Keratinocyte (primary cell): ENCODE data around the gene PVRIG. TPM values are rescaled to one million over a fixed set of nuclear protein-coding genes. Genes with fewer than 3 reads are reported as not detected.
"Not testable (repeated sequence)": the region's sequence is repeated elsewhere in the genome, so short reads cannot be mapped to it uniquely, and the experiment has no call there.

ENCODE experiments used
- DNase-seq: peaks from one replicate; pipeline ENCODE4 v3.0.0-alpha.2; 2011; ENCODE audit warnings: low read depth, missing footprints, low spot score
- FAIRE-seq: peaks from 2 replicates; lab custom pipeline; 2011; peaks lifted over from hg19 to GRCh38; lab: Jason Lieb, UNC
- H2AFZ ChIP-seq: 2 replicates; pipeline ENCODE4 v1.6.0; 2012; ENCODE audit warnings: low read length, control low read depth, inconsistent platforms; ENCODE audit not compliant: control insufficient read depth
- H3K27ac ChIP-seq: 2 replicates; pipeline ENCODE4 v1.5.1; 2011; ENCODE audit warnings: low read length; ENCODE audit not compliant: control insufficient read depth, insufficient read depth
- H3K27me3 ChIP-seq: 3 replicates; pipeline ENCODE4 v1.6.0; 2011; ENCODE audit warnings: low read length; ENCODE audit not compliant: control insufficient read depth, insufficient read depth; ENCODE audit errors: extremely low read depth
- H3K36me3 ChIP-seq, 2 experiments: 2 replicates in 1 of 2; 3 replicates in 1 of 2; pipeline ENCODE4 v1.5.1; 2011; ENCODE audit warnings: low read length in 2 of 2, mild to moderate bottlenecking in 1 of 2; ENCODE audit not compliant: control insufficient read depth in 2 of 2, insufficient read depth in 2 of 2; ENCODE audit errors: extremely low read depth in 1 of 2
- H3K4me1 ChIP-seq: 3 replicates; pipeline ENCODE4 v1.5.1; 2011; ENCODE audit warnings: low read length; ENCODE audit not compliant: control insufficient read depth, insufficient read depth; ENCODE audit errors: extremely low read depth
- H3K4me2 ChIP-seq: 3 replicates; pipeline ENCODE4 v1.6.0; 2011; ENCODE audit warnings: low read depth, low read length; ENCODE audit not compliant: control insufficient read depth, insufficient read depth; ENCODE audit errors: extremely low read depth
- H3K4me3 ChIP-seq, 3 experiments: fragments of 200-600 bp in 1 of 3; sonication (generic) in 1 of 3; 2 replicates in 2 of 3; 3 replicates in 1 of 3; pipeline ENCODE4 v1.5.1; 2011 to 2016; ENCODE audit warnings: low read length in 3 of 3, mild to moderate bottlenecking in 3 of 3, control low read depth in 2 of 3, inconsistent platforms in 1 of 3, low read depth in 1 of 3, mixed read lengths in 1 of 3, mixed run types in 1 of 3, moderate library complexity in 1 of 3; ENCODE audit not compliant: control insufficient read depth in 2 of 3, insufficient read depth in 2 of 3; ENCODE audit errors: extremely low read depth in 1 of 3
- H3K79me2 ChIP-seq: 2 replicates; pipeline ENCODE4 v1.6.0; 2012; ENCODE audit warnings: low read length; ENCODE audit not compliant: control insufficient read depth, insufficient read depth
- H3K9ac ChIP-seq: 3 replicates; pipeline ENCODE4 v1.6.0; 2011; ENCODE audit warnings: low read length; ENCODE audit not compliant: control insufficient read depth, insufficient read depth; ENCODE audit errors: extremely low read depth
- H3K9me1 ChIP-seq: 3 replicates; pipeline ENCODE4 v1.6.0; 2011; ENCODE audit warnings: low read length; ENCODE audit not compliant: control insufficient read depth, insufficient read depth; ENCODE audit errors: extremely low read depth
- H3K9me3 ChIP-seq: 2 replicates; pipeline ENCODE4 v1.5.1; 2012; ENCODE audit warnings: low read depth, low read length; ENCODE audit not compliant: control insufficient read depth
- H4K20me1 ChIP-seq: 3 replicates; pipeline ENCODE4 v1.6.0; 2011; ENCODE audit warnings: low read length; ENCODE audit not compliant: control insufficient read depth, insufficient read depth; ENCODE audit errors: extremely low read depth
- CTCF ChIP-seq, 3 experiments: IDR thresholded peaks in 1 of 3; conservative IDR thresholded peaks in 1 of 3; optimal IDR thresholded peaks in 1 of 3; 2 replicates in 2 of 3; 3 replicates in 1 of 3; pipeline versions ENCODE3 to v1.5.1; 2011; ENCODE audit warnings: low read length in 3 of 3, mild to moderate bottlenecking in 3 of 3, moderate library complexity in 2 of 3, control low read depth in 1 of 3, inconsistent platforms in 1 of 3; ENCODE audit not compliant: insufficient read depth in 2 of 3; ENCODE audit errors: extremely low read depth in 1 of 3
- EZH2 ChIP-seq: IDR thresholded peaks from one replicate; pipeline ENCODE4 v1.6.1; 2012; ENCODE audit warnings: inconsistent platforms, mild to moderate bottlenecking, low read length, moderate library complexity
- dilution Hi-C: fragments of 300-500 bp; cut with MboI; formaldehyde crosslinking; loops from one replicate; pipeline ENCODE4 v1.7.0; 2020; ENCODE audit warnings: low sequenced_read_pairs; ENCODE audit not compliant: extremely low pct_ligation_motif_present
- polyA plus RNA-seq, 5 experiments: library from polyadenylated mRNA; depleted of rRNA in 3 of 5; stranded (reverse) in 3 of 5; stranded (forward) in 1 of 5; unstranded in 1 of 5; fragments of >200 nt; gene quantifications; 1 replicate in 1 of 5; 2 replicates in 3 of 5; 3 replicates in 1 of 5; pipeline versions ENCODE4 v1.2.1 to v1.2.3, GENCODE V29; 2011 to 2012; ENCODE audit warnings: missing spikeins in 2 of 5, low read depth in 1 of 5, low replicate concordance in 1 of 5

Gene PVRIG
- polyA plus RNA-seq, 1 donor (not counting 4 experiments of a cell fraction or from before 2014, with no cell fraction given): 0.41 TPM

DNA sequence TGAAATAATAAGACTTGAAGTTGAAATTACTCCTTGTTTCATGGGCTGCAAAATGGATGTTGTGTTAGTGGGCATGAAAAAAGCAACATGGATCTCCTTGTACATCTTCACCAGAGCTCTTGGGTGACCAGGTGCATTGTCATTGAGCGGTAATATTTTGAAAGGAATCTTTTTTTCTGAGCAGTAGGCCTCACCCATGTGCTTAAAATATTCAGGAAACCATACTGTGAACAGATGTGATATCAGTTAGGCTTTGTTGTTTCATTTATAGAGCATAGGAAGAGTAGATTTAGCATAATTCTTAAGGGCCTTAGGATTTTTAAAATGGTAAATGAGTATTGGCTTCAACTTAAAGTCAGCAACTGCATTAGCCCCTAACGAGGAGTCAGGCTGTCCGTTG is 26.8 kb upstream of the PVRIG start:
- Histone ChIP-seq H3K36me3 (no peaks in the 10 kb centered on the region), H3K4me2 (no peak overlapping the region), H2AFZ (no peak overlapping the region), H3K27ac (no peak overlapping the region), H3K4me1 (no peaks in the 10 kb centered on the region), H3K9me1 (no peaks in the 10 kb centered on the region), H3K4me3 (no peak overlapping the region), H3K9me3 (no peaks in the 10 kb centered on the region), H3K27me3 (no peaks in the 10 kb centered on the region), H4K20me1 (no peaks in the 10 kb centered on the region), H3K79me2 (no peaks in the 10 kb centered on the region), H3K9ac (no peak overlapping the region)
- no peak for FAIRE-seq
- dilution Hi-C loops: no loop called here
- no peak for DNase-seq
- no peak for TF ChIP-seq CTCF (optimal IDR thresholded peaks at IDR 0.05 in 1 of 3, IDR thresholded peaks at IDR 0.05 in 1 of 3, conservative IDR thresholded peaks at IDR 0.05 in 1 of 3; ENCODE audit: extremely low read depth in 1 of 3, insufficient read depth in 2 of 3, low read length in 3 of 3)
- no peak for TF ChIP-seq EZH2

GRCh38 chr7:100195222-100195621 is 24.5 kb upstream of the PVRIG start:
- Histone ChIP-seq H4K20me1 (no peaks in the 10 kb centered on the region), H3K4me1 (no peaks in the 10 kb centered on the region), H3K79me2 (no peaks in the 10 kb centered on the region), H3K9ac (no peak overlapping the region), H3K27me3 (peaks cover under 1% of the 10 kb centered on the region), H2AFZ (no peak overlapping the region), H3K36me3 (no peaks in the 10 kb centered on the region), H3K4me2 (no peak overlapping the region), H3K4me3 (no peak overlapping the region), H3K9me1 (no peaks in the 10 kb centered on the region), H3K9me3 (no peaks in the 10 kb centered on the region), H3K27ac (no peak overlapping the region)
- no peak for DNase-seq
- dilution Hi-C loops: no loop called here
- TF ChIP-seq CTCF (optimal IDR thresholded peaks at IDR 0.05 in 1 of 3, IDR thresholded peaks at IDR 0.05 in 1 of 3, conservative IDR thresholded peaks at IDR 0.05 in 1 of 3; ENCODE audit: extremely low read depth in 1 of 3, insufficient read depth in 2 of 3, low read length in 3 of 3) (no peak), EZH2 (no peak)
- no peak for FAIRE-seq

GRCh38 chr7:100195901-100196322 is 23.8 kb upstream of the PVRIG start:
- not testable (repeated sequence) for H3K79me2 ChIP-seq

More at GRCh38 chr7:100195901-100196322, 23.8 kb upstream of the PVRIG start:
- H3K27me3 ChIP-seq, H3K9ac ChIP-seq, H3K4me3 ChIP-seq, H3K9me1 ChIP-seq, H4K20me1 ChIP-seq, H3K4me2 ChIP-seq, H3K36me3 ChIP-seq, dilution Hi-C loops, H3K4me1 ChIP-seq, H3K9me3 ChIP-seq, FAIRE-seq, H3K27ac ChIP-seq, H2AFZ ChIP-seq, DNase-seq: not testable (repeated sequence)
